Gastroesophageal sphincter (tissue), 3 donors: ENCODE results near the gene LSM2.

Experiments used
- POLR2A ChIP-seq, 2 donors: fragments of 450-650 bp; IDR thresholded peaks; one replicate each; pipeline ENCODE4 v1.6.1; 2017; ENCODE audit warnings: antibody characterized with exemption in 2 of 2, mild to moderate bottlenecking in 2 of 2, moderate library complexity in 1 of 2
- TF ChIP-seq, protein P1 (sequence below), 4 experiments: fragments of 200-600 bp in 2 of 4; fragments of 450-650 bp in 2 of 4; sonication (generic) in 1 of 4; IDR thresholded peaks; one replicate each; pipeline ENCODE4 v1.5.1; 2017 to 2019; ENCODE audit warnings: antibody characterized with exemption in 4 of 4, mild to moderate bottlenecking in 2 of 4, moderate library complexity in 2 of 4

DNA sequence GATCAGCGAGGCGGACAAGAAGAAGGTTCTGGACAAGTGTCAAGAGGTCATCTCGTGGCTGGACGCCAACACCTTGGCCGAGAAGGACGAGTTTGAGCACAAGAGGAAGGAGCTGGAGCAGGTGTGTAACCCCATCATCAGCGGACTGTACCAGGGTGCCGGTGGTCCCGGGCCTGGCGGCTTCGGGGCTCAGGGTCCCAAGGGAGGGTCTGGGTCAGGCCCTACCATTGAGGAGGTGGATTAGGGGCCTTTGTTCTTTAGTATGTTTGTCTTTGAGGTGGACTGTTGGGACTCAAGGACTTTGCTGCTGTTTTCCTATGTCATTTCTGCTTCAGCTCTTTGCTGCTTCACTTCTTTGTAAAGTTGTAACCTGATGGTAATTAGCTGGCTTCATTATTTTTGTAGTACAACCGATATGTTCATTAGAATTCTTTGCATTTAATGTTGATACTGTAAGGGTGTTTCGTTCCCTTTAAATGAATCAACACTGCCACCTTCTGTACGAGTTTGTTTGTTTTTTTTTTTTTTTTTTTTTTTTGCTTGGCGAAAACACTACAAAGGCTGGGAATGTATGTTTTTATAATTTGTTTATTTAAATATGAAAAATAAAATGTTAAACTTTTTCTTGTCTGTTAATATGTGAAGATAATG is 23.0 kb upstream of the LSM2 start:
- TF ChIP-seq, protein P1, sequence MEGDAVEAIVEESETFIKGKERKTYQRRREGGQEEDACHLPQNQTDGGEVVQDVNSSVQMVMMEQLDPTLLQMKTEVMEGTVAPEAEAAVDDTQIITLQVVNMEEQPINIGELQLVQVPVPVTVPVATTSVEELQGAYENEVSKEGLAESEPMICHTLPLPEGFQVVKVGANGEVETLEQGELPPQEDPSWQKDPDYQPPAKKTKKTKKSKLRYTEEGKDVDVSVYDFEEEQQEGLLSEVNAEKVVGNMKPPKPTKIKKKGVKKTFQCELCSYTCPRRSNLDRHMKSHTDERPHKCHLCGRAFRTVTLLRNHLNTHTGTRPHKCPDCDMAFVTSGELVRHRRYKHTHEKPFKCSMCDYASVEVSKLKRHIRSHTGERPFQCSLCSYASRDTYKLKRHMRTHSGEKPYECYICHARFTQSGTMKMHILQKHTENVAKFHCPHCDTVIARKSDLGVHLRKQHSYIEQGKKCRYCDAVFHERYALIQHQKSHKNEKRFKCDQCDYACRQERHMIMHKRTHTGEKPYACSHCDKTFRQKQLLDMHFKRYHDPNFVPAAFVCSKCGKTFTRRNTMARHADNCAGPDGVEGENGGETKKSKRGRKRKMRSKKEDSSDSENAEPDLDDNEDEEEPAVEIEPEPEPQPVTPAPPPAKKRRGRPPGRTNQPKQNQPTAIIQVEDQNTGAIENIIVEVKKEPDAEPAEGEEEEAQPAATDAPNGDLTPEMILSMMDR (IDR thresholded peaks at IDR 0.05): peak in 2 of 4 experiments; percentile 40 to 48
- TF ChIP-seq POLR2A (IDR thresholded peaks at IDR 0.05): no peak
